Stimulated activated CD4-positive, alpha-beta T cell treated with anti-CD3 and anti-CD28 coated beads, TNF-alpha, amount 100 ng/mL, for 4 hours (primary cell): ENCODE data around the gene COQ8A.
"Not testable (repeated sequence)": the region's sequence is repeated elsewhere in the genome, so short reads cannot be mapped to it uniquely, and the experiment has no call there.

Experiments used
- DNase-seq, 3 experiments: peaks; one replicate each; pipeline ENCODE4 v3.0.0-alpha.2; 2020; ENCODE audit warnings: low read depth in 3 of 3

COQ8A gene

GRCh38 chr1:226984521-226985238, 44.6 kb downstream of the COQ8A start:
- DNase-seq, result no peak

DNA sequence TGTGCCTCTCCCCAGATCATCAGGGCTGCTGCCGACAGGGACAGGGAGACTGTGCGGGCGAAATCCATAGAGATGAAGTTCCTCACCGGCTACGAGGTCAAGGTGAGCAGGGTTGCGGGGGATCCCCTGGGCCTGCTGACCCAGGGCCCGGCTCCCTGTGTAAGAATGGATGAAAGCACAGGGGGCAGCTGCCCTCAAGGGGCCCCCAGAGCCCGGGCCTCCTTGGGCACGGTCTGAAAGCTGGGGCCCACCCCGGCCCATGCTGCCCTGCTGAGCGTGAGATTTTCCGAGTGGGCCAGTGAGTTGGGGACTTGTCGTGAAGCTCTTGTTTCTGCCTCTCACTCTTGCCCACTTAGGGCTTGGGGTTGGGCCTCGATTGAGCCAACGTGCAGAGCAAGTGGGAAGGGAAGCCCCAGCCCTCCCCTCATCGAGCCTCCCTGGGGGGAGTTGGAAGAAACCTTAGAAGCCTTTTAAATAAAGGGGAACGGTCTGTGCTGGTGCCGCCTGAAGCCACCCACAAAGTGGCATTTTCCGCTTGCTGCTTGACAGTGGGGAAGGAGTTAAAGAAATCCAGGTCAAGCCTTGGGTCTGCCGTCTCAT, 45.2 kb downstream of the COQ8A start:
- DNase-seq, result no peak

DNA sequence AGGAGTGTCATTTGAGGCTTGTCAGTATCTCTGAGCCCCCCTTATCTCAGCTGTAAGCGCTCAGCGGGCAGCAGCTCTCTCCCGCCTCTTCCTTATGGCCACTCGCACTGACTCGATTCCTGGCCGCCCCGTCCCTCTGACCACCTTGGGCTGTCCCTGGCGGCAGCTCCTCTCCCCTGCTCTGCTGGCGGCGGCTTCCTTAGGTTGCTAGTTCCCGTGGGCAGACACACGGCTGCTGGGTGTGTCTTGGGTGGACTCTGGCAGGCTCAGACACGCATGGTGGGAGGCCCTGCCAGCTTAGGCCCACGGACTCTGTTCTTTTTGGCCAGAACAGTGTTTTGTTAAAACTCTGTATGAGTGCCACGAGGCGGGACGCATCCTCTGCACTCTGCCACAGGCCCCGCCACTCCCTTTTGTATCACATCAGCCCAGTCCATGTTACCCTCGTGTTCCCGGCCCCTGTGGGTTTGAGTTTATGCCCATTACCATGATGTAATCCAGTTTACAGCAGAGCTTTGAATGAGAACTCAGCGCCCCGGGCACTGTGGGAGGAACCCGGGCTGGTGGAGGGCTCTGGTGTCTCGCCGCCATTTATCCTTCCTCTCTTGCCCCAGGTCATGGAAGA, 45.9 kb downstream of the COQ8A start:
- no peak for DNase-seq

- DNase-seq, result no peak
Measured at GRCh38 chr1:226986496-226987178, 46.5 kb downstream of the COQ8A start.

DNA sequence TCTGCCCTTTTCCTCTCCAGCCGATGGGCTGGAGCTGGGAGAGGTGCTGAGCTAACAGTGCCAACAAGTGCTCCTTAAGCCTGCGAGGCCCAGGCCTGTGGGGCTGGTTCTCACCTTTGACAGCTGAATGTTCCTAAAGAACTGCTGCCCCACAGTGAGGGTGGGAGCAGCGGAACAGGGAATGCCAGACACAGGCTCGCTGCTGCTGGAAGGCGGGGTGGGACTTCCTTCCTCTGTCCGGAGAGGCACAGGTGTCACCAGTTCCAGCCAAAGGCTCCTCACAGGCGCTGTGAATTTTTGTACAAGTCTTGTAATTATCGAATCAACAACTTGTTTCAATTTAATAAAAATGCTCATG, 47.1 kb downstream of the COQ8A start:
- DNase-seq, result no peak

GRCh38 chr1:226987623-226988333, 47.7 kb downstream of the COQ8A start:
- DNase-seq, result no peak

DNA sequence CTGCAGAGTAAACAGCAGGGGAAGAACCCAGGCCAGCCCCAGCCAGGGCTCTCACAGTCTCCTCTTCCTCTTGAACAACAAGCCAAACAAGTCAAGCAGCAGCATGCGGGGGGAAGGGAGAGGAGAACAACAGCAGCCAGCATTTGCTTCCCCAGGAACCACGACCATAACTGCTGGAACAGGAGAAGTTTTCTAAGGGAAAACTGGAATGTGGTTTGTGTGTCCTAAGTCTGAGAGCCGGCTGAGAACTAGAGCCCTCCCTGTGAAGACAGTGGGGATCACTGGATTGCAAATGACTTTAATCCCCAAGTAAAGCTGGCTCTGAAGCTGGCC, 48.2 kb downstream of the COQ8A start:
- DNase-seq, result no peak

DNA sequence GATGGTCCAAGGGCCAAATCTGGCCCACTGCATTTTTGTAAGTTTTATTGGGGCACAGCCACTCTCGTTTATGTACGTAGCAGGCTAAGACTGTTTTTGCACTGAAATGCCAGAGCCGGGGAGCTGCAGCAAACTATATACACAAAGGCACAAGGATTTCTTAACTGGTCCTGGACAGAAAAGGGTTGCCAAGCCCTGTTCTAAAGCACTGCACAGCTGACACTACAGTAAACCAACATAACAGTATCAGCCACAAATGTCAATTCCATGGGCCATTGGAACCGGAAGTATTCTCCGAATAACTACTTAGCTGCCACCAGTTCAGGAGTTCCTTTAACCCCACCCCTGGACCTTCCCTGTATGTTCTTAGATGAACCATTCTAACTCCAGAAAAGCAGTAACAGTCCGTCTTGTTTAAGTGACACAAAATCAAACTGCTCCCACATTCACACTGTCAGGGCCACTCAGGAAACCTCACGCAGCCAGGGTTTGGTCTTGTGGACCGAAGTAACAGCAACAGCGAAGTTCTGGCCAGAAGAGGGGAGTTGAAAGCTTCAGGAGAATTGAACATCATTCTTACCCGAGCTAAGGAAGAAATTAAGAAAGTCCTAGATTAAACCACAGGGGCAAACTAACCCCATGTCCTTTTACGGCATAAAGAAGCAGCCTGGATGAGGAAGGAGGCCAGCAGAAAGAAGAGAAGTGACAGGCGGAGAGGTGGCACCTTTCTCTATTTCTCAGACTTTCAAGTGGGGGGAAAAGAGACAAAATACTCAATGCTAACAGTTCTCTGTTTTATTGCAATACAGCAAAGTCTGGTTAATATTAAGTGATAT, 49.2 kb downstream of the COQ8A start:
- DNase-seq, result no peak

DNA sequence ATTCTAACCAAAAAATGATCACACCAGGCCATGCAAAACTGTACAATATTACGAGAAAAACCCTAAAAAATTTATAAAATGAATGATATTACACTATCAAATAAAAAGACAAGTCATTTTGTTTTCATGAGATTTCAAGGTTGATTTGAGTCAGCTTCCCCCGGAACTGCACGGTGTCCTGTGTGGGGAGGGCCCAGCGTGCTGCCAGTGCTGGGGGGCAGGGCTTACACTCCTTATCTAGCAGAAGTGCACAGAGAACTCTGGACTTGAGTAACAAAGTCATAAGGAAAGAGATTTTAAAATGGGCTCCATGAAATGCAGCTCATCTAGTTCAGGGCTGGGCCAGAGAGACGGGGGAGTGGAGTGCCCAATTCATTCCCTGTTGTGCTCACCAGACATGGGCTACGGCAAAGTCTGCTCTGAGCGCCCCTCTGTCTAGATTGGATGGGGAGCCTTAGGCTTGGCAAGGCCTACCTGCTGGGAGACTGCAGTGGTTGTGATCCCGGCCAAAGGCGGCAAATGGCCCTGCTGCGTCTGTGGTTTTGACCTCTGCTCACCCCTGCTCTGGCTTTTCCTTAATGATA, 50.1 kb downstream of the COQ8A start:
- DNase-seq, result no peak

- no peak for DNase-seq
Measured at GRCh38 chr1:226991920-226992319, 51.8 kb downstream of the COQ8A start.

GRCh38 chr1:226993814-226994585, 53.9 kb downstream of the COQ8A start:
- no peak for DNase-seq

- no peak for DNase-seq
Measured at GRCh38 chr1:226994586-226995364, 54.7 kb downstream of the COQ8A start.

- DNase-seq, result no peak
Measured at GRCh38 chr1:226995365-226996332, 55.6 kb downstream of the COQ8A start.

DNA sequence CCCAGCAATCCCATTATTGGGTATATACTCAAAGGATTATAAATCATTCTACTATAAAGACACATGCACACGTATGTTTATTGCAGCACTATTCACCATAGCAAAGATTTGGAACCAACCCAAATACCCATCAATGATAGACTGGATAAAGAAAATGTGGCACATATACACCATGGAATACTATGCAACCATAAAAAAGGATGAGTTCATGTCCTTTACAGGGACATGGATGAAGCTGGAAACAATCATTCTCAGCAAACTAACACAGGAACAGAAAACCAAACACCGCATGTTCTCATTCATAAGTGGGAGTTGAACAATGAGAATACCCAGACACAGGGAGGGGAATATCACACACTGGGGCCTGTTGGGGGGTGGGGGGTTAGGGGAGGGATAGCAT, 59.5 kb downstream of the COQ8A start:
- not testable (repeated sequence) for DNase-seq

GRCh38 chr1:227002531-227003049, 62.5 kb downstream of the COQ8A start:
- DNase-seq, result no peak

DNA sequence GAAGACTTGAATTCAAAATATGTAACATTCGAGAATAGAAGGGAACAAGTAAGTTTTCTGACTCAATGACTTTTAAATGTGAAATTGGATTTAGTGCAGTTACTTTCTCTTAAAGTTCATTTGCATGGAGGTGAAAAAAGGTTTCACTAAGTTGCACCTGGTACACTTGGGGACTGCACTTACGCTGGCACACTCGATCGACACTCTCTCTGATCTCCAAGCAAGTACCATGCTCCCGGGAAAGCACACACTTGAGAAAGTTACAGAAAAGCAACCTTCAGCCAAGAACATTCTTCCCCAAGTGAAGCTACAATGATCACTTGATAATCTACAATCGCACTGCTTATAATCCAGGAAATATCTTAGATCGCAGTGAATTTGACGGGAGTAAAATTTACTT, 63.1 kb downstream of the COQ8A start:
- DNase-seq, result no peak

DNA sequence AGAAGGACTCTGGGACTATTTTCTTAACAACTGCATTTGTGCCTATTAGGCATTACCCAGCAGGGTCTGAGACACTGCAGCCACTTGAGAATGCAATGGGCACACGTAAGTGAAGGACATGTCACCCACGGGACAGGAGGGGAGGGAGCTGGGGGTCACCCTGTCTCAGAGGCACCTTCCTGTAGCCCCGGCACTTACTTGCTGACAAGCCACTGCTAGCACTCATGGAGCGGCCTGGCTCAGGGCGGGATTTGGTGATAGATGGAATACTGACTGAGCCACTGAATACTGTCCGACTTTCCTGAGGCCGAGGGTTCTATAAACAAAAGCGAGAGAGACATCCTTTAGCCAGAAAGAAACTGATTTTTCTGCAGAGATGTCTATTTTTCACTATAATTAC, 64.7 kb downstream of the COQ8A start:
- no peak for DNase-seq

DNA sequence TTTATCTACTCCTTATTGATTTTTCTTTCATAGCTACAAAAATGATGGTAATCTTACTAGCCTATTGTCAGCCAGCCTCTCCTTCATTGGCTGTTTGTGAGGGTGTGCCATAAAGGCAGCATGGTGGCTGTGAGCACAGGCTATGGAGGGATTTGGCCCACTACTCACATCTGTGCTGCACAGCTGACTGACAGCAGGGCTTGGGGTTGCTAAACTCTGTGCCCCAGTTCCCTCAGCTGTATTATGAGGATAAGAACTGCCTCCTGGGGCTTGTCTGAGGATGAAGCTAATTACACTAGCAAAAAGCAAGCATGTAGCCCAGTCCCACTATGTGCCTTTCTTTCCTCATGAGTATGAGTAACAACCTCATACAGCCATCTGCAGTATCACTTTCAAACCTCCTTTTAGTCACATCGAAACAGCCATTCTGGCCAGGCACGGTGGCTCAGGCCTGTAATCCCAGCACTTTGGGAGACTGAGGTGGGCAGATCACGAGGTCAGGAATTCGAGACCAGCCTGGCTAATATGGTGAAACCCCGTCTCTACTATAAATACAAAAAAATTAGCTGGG, 66.2 kb downstream of the COQ8A start:
- no peak for DNase-seq
